ACC112 (cell line): ENCODE results near the gene SPRR2G.
"Not testable (repeated sequence)": the region's sequence is repeated elsewhere in the genome, so short reads cannot be mapped to it uniquely, and the experiment has no call there.

Experiments
- H2AFZ ChIP-seq: fragments of 200-600 bp; sonication (generic); one replicate; pipeline ENCODE4 v1.6.0; 2017; ENCODE audit warnings: antibody characterized with exemption, low read length; ENCODE audit not compliant: unreplicated experiment
- H3K27ac ChIP-seq: fragments of 200-600 bp; sonication (generic); 2 replicates; pipeline ENCODE4 v1.5.1; 2014; ENCODE audit warnings: low read depth, mild to moderate bottlenecking, antibody characterized with exemption, low read length, moderate library complexity
- H3K27me3 ChIP-seq: fragments of 200-600 bp; sonication (generic); 2 replicates; pipeline ENCODE4 v1.6.1; 2014; ENCODE audit warnings: mild to moderate bottlenecking, antibody characterized with exemption, low read length, moderate library complexity, mixed read lengths; ENCODE audit not compliant: insufficient read depth
- H3K36me3 ChIP-seq: fragments of 200-600 bp; sonication (generic); 2 replicates; pipeline ENCODE4 v1.6.1; 2016; ENCODE audit warnings: mild to moderate bottlenecking, antibody characterized with exemption, low read length, moderate library complexity, mixed read lengths; ENCODE audit not compliant: insufficient read depth
- H3K4me1 ChIP-seq: fragments of 200-600 bp; sonication (generic); one replicate; pipeline ENCODE4 v1.6.1; 2016; ENCODE audit warnings: low read length, mixed read lengths; ENCODE audit not compliant: insufficient read depth, unreplicated experiment, control insufficient read depth
- H3K4me3 ChIP-seq: fragments of 200-600 bp; sonication (generic); 2 replicates; pipeline ENCODE4 v1.5.1; 2014; ENCODE audit warnings: mild to moderate bottlenecking, low read depth, low read length
- H3K79me2 ChIP-seq: fragments of 200-600 bp; sonication (generic); one replicate; pipeline ENCODE4 v1.6.0; 2016; ENCODE audit warnings: low read length; ENCODE audit not compliant: control insufficient read depth, unreplicated experiment, insufficient read depth

SPRR2G gene

DNA sequence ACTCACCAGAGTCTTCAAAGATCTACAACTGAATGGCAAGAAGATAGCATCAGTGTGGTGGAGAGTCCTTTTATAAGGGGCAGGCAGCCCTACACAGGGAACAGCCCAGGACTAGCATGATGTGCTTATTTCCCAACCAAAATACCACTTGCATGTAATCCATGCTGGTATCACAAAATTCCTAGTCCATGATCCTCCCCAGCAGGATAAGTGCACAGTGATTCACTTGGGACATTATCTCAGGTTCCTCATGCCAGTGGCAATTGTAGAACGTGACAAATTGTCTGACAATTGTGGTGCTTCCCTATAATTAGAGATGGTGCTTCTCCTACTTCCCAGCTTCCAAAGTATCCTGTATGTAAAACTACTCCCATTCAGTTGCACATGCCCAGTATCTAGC is at the start of gene SPRR2G:
Gene SPRR2G (minus strand): TSS at position 45 of the 400 bp plus-strand sequence. CDS start 780 bp downstream, outside the sequence.
- Histone ChIP-seq H3K36me3 (no peaks in the 10 kb centered on the region), H3K79me2 (no peaks in the 10 kb centered on the region), H3K27me3 (no peaks in the 10 kb centered on the region), H3K4me1 (no peaks in the 10 kb centered on the region), H2AFZ (no peak within 1 kb of the TSS), H3K4me3 (no peak within 1 kb of the TSS), H3K27ac (no peak within 1 kb of the TSS)

DNA sequence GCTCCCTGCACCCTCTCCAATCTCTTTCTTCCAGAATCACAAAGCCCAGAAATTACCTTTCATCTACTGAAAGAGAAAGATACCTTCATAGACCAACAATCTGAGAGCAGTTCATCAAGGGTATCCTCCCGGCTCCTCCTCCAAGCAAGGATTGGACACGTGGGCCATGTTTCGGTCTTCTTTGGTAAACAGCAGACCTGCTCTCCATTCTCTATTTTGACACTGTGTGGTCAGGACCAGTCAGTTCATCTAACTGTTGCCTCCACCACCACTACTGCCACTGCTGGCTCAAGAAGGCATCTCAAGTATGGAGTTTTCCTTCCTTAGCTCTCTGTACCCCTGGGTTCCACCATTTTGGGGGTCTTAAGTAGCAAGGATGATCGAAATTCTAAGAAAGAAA is 44.5 kb upstream of the SPRR2G start:
- Histone ChIP-seq H3K36me3 (no peaks in the 10 kb centered on the region), H3K4me1 (no peaks in the 10 kb centered on the region), H3K4me3 (no peak overlapping the region), H3K27me3 (no peaks in the 10 kb centered on the region; the same call in 1 of the 2 replicates), H3K27ac (no peak overlapping the region), H3K79me2 (no peaks in the 10 kb centered on the region), H2AFZ (no peak overlapping the region)

GRCh38 chr1:153194331-153195050 is 43.8 kb upstream of the SPRR2G start:
- Histone ChIP-seq H3K36me3 (no peaks in the 10 kb centered on the region), H3K27ac (no peak overlapping the region), H3K79me2 (no peaks in the 10 kb centered on the region), H3K4me1 (no peaks in the 10 kb centered on the region), H3K27me3 (no peaks in the 10 kb centered on the region; the same call in 1 of the 2 replicates), H2AFZ (no peak overlapping the region), H3K4me3 (no peak overlapping the region)

DNA sequence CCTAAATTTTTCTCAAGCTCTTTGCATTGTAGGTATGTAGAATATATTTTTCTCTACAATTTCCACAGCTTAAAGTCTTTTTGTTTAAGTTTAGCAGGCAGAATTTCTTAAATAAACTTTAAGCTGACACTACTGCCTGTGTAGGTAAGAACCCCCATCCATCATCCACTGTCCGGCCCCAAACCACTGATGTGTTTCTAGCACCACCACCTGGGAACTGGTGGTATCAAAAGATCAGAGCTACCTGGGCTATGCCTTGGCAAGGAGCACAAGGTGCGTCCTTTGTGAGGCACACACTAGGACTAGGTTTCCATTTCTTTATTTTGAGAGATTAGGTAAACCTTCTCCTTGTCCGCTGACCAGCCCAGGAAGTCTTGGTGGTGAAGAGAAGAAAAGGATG is 42.0 kb upstream of the SPRR2G start:
- H3K27ac ChIP-seq: no peak overlapping the region
- H3K36me3 ChIP-seq: no peaks in the 10 kb centered on the region
- no peaks in the 10 kb centered on the region for H3K27me3 ChIP-seq
- H2AFZ ChIP-seq: no peak overlapping the region
- H3K4me1 ChIP-seq: no peaks in the 10 kb centered on the region
- H3K79me2 ChIP-seq: no peaks in the 10 kb centered on the region
- H3K4me3 ChIP-seq: no peak overlapping the region

DNA sequence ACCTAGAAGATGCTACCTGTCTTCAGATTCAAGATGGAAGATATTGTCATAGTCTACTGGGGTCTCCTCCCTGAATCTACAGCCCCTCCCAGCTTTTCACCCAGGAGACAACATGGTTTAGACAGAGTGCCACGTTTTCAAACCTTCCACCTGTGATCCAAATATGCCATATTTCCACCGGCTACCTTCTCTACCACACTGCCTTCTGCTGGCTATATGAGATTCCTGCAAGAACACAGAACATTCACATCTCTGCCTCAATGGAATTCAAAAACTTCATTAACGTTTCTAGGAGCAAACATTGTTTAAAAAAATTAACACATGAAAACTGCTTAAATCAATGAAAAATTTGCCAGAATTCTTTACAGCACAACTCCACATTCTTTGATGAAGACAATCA is 39.7 kb upstream of the SPRR2G start:
- H2AFZ ChIP-seq: no peak overlapping the region
- H3K79me2 ChIP-seq: no peaks in the 10 kb centered on the region
- no peaks in the 10 kb centered on the region for H3K27me3 ChIP-seq
- H3K27ac ChIP-seq: no peak overlapping the region
- no peaks in the 10 kb centered on the region for H3K4me1 ChIP-seq
- H3K36me3 ChIP-seq: no peaks in the 10 kb centered on the region
- H3K4me3 ChIP-seq: no peak overlapping the region

GRCh38 chr1:153188301-153188700 is 37.6 kb upstream of the SPRR2G start:
- not testable (repeated sequence) for H3K36me3 ChIP-seq, H3K4me3 ChIP-seq, H3K79me2 ChIP-seq, H3K4me1 ChIP-seq, H3K27me3 ChIP-seq, H3K27ac ChIP-seq, H2AFZ ChIP-seq

DNA sequence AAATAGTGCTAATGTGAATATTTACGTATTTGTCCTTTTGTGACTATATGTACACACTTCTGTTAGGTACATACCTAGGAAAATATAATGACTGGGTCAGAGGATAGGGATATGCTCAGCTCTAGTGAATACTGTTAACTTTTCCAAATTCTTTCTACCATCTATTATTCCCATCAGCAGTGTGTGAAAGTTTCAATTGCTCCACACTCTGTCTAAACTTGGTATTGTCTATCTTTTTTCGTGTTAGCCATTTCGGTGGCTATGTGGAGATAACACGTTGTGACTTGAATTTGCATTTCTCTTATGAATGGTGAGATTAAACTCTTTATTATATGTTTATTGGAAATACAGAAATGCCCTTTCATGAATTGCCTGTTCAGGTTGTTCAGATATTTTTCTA is 29.9 kb upstream of the SPRR2G start:
- Histone ChIP-seq H3K4me3 (no peak overlapping the region), H3K4me1 (no peaks in the 10 kb centered on the region), H3K27me3 (no peaks in the 10 kb centered on the region), H3K36me3 (no peaks in the 10 kb centered on the region), H2AFZ (no peak overlapping the region), H3K79me2 (no peaks in the 10 kb centered on the region), H3K27ac (no peak overlapping the region)

DNA sequence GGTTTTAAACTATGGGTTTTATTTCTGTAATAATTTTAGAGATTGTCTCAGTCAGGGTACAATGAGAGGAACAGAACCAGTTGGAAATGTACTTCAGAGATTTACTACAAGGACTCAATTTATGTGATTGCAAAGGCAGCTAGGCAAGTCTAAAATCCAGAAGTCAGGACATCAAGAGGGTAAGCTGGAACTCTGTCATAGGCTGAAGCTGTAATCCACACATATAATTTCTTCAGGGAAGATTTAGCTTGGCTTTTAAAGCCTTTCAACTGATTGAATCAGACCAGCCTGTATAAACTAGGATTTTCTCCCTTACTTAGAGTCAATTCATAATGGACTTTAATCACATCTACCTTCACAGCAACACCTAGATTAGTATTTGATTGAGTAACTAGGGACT is 28.2 kb upstream of the SPRR2G start:
- H3K4me1 ChIP-seq: no peaks in the 10 kb centered on the region
- H3K27ac ChIP-seq: no peak overlapping the region
- no peaks in the 10 kb centered on the region for H3K79me2 ChIP-seq
- H3K27me3 ChIP-seq: no peaks in the 10 kb centered on the region
- H2AFZ ChIP-seq: no peak overlapping the region
- no peak overlapping the region for H3K4me3 ChIP-seq
- no peaks in the 10 kb centered on the region for H3K36me3 ChIP-seq

GRCh38 chr1:153174624-153175023 is 23.9 kb upstream of the SPRR2G start:
- no peak overlapping the region for H3K4me3 ChIP-seq
- no peaks in the 10 kb centered on the region for H3K36me3 ChIP-seq
- no peaks in the 10 kb centered on the region for H3K4me1 ChIP-seq
- no peak overlapping the region for H2AFZ ChIP-seq
- no peaks in the 10 kb centered on the region for H3K27me3 ChIP-seq
- no peaks in the 10 kb centered on the region for H3K79me2 ChIP-seq
- no peak overlapping the region for H3K27ac ChIP-seq

DNA sequence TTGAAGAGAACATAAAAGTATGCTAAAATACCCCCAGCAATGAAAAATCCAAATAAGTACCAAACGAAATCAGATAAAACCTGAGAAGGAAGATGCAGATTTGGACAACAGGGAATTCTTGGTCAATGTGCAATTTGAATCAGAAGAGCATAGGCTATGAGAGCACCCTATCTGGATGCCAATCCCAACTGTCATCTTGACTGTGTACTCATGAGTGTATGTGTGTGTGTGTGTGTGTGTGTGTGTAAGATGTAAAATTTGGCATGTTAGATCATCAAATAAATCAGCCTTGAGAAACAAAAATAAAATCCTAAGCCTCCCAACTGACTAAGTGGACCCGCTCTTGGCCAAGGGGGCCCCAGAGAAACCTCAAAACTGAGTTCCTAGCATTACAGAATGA is 18.0 kb upstream of the SPRR2G start:
- H3K27ac ChIP-seq: no peak overlapping the region
- H3K79me2 ChIP-seq: no peaks in the 10 kb centered on the region
- H3K4me3 ChIP-seq: no peak overlapping the region
- no peaks in the 10 kb centered on the region for H3K36me3 ChIP-seq
- H3K27me3 ChIP-seq: no peaks in the 10 kb centered on the region
- H2AFZ ChIP-seq: no peak overlapping the region
- H3K4me1 ChIP-seq: no peaks in the 10 kb centered on the region

DNA sequence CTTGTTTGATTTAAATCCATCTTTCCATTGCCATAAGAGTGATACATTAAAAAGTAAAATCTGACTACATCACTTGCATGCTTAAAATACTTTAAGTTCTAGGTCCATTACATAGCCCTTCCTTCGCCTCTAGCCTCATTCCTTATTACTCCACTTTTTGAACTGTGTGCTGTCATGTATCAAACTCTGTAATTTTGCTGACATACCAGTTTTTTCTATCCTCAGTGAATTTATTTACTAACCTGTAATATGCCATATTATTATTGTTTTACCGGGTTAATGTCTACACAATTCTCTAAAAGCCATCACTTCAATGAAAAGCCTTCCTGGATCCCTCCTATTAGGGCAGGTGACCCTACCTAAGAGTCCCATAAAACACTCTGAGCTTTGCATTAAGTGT is 4.9 kb upstream of the SPRR2G start:
- H3K4me3 ChIP-seq: no peak overlapping the region
- H2AFZ ChIP-seq: no peak overlapping the region
- no peaks in the 10 kb centered on the region for H3K36me3 ChIP-seq
- no peaks in the 10 kb centered on the region for H3K27me3 ChIP-seq
- no peaks in the 10 kb centered on the region for H3K79me2 ChIP-seq
- no peaks in the 10 kb centered on the region for H3K4me1 ChIP-seq
- no peak overlapping the region for H3K27ac ChIP-seq
